ENCODE measurements around the gene SKA3. TPM values are rescaled to one million over a fixed set of nuclear protein-coding genes. Genes with fewer than 3 reads are reported as not detected.
"Not testable (repeated sequence)": the region's sequence is repeated elsewhere in the genome, so short reads cannot be mapped to it uniquely, and the experiment has no call there.

Gene SKA3
- total RNA-seq, 1 donor from 2014 or later = 1.7 TPM

GRCh38 chr13:21186410-21186809 lies 10.1 kb upstream of the SKA3 start:
- H3K4me1 ChIP-seq; intact Hi-C loops (cut with DNase I); H3K9me3 ChIP-seq; H3K4me3 ChIP-seq; DNase-seq; H3K27me3 ChIP-seq; H3K27ac ChIP-seq; H3K36me3 ChIP-seq; ATAC-seq: not testable (repeated sequence)

- intact Hi-C loops (cut with DNase I) = no loop called here
- ATAC-seq (no peak), DNase-seq (no peak)
- Histone ChIP-seq H3K36me3 (no peaks in the 10 kb centered on the region), H3K4me1 (peaks cover 15% of the 10 kb centered on the region), H3K4me3 (no peak overlapping the region), H3K27ac (no peak overlapping the region), H3K9me3 (no peaks in the 10 kb centered on the region), H3K27me3 (no peaks in the 10 kb centered on the region)
- no peak for TF ChIP-seq CTCF (IDR thresholded peaks at IDR 0.05)
These were observed 5.3 kb upstream of the SKA3 start for GRCh38 chr13:21181671-21182070.

- ATAC-seq (peak; percentile 58), DNase-seq (no peak)
- intact Hi-C loops (cut with DNase I) = no loop called here
- peaks cover 19% of the 10 kb centered on the region for H3K4me1 ChIP-seq
- no peak for TF ChIP-seq CTCF (IDR thresholded peaks at IDR 0.05)
- peak overlapping the region; percentile 94 for H3K4me3 ChIP-seq
- H3K27me3 ChIP-seq = no peaks in the 10 kb centered on the region
- H3K36me3 ChIP-seq = no peaks in the 10 kb centered on the region
- H3K9me3 ChIP-seq = no peaks in the 10 kb centered on the region
- H3K27ac ChIP-seq = peak overlapping the region; percentile 97
These were observed 581 bp upstream of the SKA3 start for GRCh38 chr13:21176982-21177284.

- Histone ChIP-seq H3K27me3 (no peaks in the 10 kb centered on the region), H3K36me3 (no peaks in the 10 kb centered on the region), H3K9me3 (no peaks in the 10 kb centered on the region), H3K27ac (peak overlapping the region; percentile 97), H3K4me3 (peak overlapping the region; percentile 94), H3K4me1 (peaks cover 19% of the 10 kb centered on the region)
- DNase-seq = no peak
- TF ChIP-seq CTCF (IDR thresholded peaks at IDR 0.05) = no peak
- ATAC-seq = no peak
- intact Hi-C loops (cut with DNase I) = no loop called here
These were observed 617 bp downstream of the SKA3 start for GRCh38 chr13:21175656-21176214.

- ATAC-seq; DNase-seq; H3K9me3 ChIP-seq; H3K27me3 ChIP-seq; H3K27ac ChIP-seq; H3K36me3 ChIP-seq; H3K4me3 ChIP-seq; intact Hi-C loops (cut with DNase I): not testable (repeated sequence)
- peaks cover 19% of the 10 kb centered on the region for H3K4me1 ChIP-seq
These were observed 2.6 kb downstream of the SKA3 start for GRCh38 chr13:21173767-21174166.

- intact Hi-C loops (cut with DNase I) = no loop called here
- Histone ChIP-seq H3K36me3 (no peaks in the 10 kb centered on the region), H3K27ac (no peak overlapping the region), H3K4me1 (peaks cover 4% of the 10 kb centered on the region), H3K27me3 (no peaks in the 10 kb centered on the region), H3K9me3 (no peaks in the 10 kb centered on the region), H3K4me3 (no peak overlapping the region)
- TF ChIP-seq CTCF (IDR thresholded peaks at IDR 0.05) = no peak
- DNase-seq (no peak), ATAC-seq (no peak)
These were observed 4.9 kb downstream of the SKA3 start for GRCh38 chr13:21171420-21171819.

- H3K36me3 ChIP-seq; H3K4me3 ChIP-seq; ATAC-seq; intact Hi-C loops (cut with DNase I); DNase-seq; H3K9me3 ChIP-seq; H3K27ac ChIP-seq; H3K4me1 ChIP-seq; H3K27me3 ChIP-seq: not testable (repeated sequence)
These were observed 10.7 kb downstream of the SKA3 start for GRCh38 chr13:21165606-21166005.

All from upper lobe of right lung (tissue), 1 donor.